Measurements from ENCODE around the gene IGFALS.

IGFALS gene

DNA sequence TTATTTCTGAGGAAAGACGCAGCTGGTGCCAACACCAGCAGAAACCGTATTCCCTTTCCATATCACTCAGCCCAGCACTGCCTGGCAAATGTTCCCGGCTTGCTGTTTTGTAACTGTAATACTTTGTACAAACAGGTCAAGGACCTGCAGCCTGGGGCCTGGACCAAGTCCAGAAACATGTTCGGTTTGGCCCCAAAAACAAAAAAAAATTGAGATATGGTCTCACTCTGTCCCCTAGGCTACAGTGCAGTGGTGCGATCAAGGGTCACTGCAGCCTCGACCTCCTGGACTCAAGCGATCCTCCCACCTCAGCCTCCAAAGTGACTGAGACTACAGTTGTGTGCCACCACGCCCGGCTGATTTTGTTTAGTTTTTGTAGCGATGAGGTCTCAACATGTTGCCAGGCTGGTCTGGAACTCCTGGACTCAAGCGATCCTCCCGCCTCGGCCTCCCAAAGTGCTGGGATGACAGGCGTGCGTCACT is 31.9 kb upstream of the IGFALS start:
- H3K79me2 ChIP-seq (ENCODE audit: insufficient read depth, low read length), result peaks cover 5% of the 10 kb centered on the region; the same call in 1 of the 2 replicates
- peak overlapping the region; percentile 54 for H3K4me2 ChIP-seq (ENCODE audit: low read depth, low read length, poor library complexity, severe bottlenecking)
- H2AFZ ChIP-seq (ENCODE audit: low read depth, low read length, severe bottlenecking), result no peak overlapping the region
- H3F3A ChIP-seq (ENCODE audit: insufficient read depth), result peaks cover 8% of the 10 kb centered on the region; the same call in 1 of the 2 replicates
- H3K27ac ChIP-seq (ENCODE audit: low read depth, low read length), result no peak overlapping the region
- no peaks in the 10 kb centered on the region for H3K36me3 ChIP-seq (ENCODE audit: low read length)
- no peaks in the 10 kb centered on the region for H3K9me2 ChIP-seq (replicated peaks; ENCODE audit: insufficient read depth, low read length)
- H3K9me3 ChIP-seq (ENCODE audit: insufficient read depth, low read length), result no peaks in the 10 kb centered on the region
- H4K20me1 ChIP-seq (ENCODE audit: low read depth, low read length), result no peaks in the 10 kb centered on the region
- peak overlapping the region; percentile 81 for H3K4me3 ChIP-seq (ENCODE audit: insufficient read depth, low read length, poor library complexity, severe bottlenecking)
- no peaks in the 10 kb centered on the region for H3K27me3 ChIP-seq (ENCODE audit: low read length)
- H3K9ac ChIP-seq (ENCODE audit: low read length), result peak overlapping the region; percentile 48; the same call in 1 of the 2 replicates
- no peak for TF ChIP-seq EZH2phosphoT487 (conservative IDR thresholded peaks at IDR 0.05; ENCODE audit: low read length)
- TF ChIP-seq, protein P1, sequence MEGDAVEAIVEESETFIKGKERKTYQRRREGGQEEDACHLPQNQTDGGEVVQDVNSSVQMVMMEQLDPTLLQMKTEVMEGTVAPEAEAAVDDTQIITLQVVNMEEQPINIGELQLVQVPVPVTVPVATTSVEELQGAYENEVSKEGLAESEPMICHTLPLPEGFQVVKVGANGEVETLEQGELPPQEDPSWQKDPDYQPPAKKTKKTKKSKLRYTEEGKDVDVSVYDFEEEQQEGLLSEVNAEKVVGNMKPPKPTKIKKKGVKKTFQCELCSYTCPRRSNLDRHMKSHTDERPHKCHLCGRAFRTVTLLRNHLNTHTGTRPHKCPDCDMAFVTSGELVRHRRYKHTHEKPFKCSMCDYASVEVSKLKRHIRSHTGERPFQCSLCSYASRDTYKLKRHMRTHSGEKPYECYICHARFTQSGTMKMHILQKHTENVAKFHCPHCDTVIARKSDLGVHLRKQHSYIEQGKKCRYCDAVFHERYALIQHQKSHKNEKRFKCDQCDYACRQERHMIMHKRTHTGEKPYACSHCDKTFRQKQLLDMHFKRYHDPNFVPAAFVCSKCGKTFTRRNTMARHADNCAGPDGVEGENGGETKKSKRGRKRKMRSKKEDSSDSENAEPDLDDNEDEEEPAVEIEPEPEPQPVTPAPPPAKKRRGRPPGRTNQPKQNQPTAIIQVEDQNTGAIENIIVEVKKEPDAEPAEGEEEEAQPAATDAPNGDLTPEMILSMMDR (IDR thresholded peaks at IDR 0.05; ENCODE audit: insufficient read depth, low read length, poor library complexity, severe bottlenecking), result no peak

DNA sequence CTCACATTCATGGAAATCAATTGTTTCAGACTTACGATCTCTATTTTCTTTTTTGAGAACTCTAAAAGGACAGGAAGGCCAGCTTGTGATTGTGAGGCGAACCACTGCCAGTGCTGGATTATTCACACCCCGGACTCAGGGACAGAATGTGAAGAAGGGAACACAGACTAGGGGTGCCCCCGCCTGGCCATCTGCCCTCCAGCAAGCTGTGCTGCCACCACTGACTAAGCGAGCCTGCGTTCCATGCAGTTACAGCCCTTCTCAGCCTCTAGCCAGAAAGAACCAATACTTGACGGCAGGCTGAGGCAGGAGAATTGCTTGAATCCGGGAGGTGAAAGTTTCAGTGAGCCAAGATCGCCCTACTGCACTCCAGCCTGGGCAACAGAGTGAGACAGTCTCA is 30.3 kb upstream of the IGFALS start:
- H3K9me3 ChIP-seq (ENCODE audit: insufficient read depth, low read length), result no peaks in the 10 kb centered on the region
- no peaks in the 10 kb centered on the region for H3K27me3 ChIP-seq (ENCODE audit: low read length)
- H3K4me3 ChIP-seq (ENCODE audit: insufficient read depth, low read length, poor library complexity, severe bottlenecking), result no peak overlapping the region
- H4K20me1 ChIP-seq (ENCODE audit: low read depth, low read length), result no peaks in the 10 kb centered on the region
- H3F3A ChIP-seq (ENCODE audit: insufficient read depth), result peaks cover 7% of the 10 kb centered on the region; the same call in 1 of the 2 replicates
- H2AFZ ChIP-seq (ENCODE audit: low read depth, low read length, severe bottlenecking), result no peak overlapping the region
- H3K9me2 ChIP-seq (replicated peaks; ENCODE audit: insufficient read depth, low read length), result no peaks in the 10 kb centered on the region
- H3K79me2 ChIP-seq (ENCODE audit: insufficient read depth, low read length), result peaks cover 5% of the 10 kb centered on the region; the same call in 1 of the 2 replicates
- no peak overlapping the region for H3K4me2 ChIP-seq (ENCODE audit: low read depth, low read length, poor library complexity, severe bottlenecking)
- no peak overlapping the region for H3K27ac ChIP-seq (ENCODE audit: low read depth, low read length)
- TF ChIP-seq, protein P1 (IDR thresholded peaks at IDR 0.05; ENCODE audit: insufficient read depth, low read length, poor library complexity, severe bottlenecking), result no peak
- TF ChIP-seq EZH2phosphoT487 (conservative IDR thresholded peaks at IDR 0.05; ENCODE audit: low read length), result no peak
- H3K36me3 ChIP-seq (ENCODE audit: low read length), result no peaks in the 10 kb centered on the region
- H3K9ac ChIP-seq (ENCODE audit: low read length), result no peak overlapping the region

DNA sequence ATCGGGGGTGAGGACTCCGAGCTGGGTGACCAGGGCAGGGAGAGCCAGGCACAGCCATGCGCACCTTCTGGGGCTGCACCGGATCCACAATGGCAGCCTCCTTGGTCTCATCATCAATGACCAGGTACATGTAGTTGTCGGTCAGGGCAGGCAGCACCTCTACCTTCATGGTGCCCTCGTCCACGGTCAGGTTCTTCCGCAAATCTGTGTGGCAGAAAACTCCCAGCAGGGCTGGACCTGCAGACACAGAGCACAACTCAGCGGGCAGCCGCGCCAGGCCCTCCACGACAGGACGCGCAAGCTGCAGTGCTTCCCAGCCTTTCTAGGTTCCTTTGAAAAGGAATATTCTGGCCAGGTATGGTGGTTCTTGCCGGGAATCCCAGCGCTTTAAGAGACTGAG is 29.3 kb upstream of the IGFALS start:
- H4K20me1 ChIP-seq (ENCODE audit: low read depth, low read length), result no peaks in the 10 kb centered on the region
- H3K9ac ChIP-seq (ENCODE audit: low read length), result no peak overlapping the region

More for the DNA sequence above, 29.3 kb upstream of the IGFALS start:
- TF ChIP-seq, protein P1 (IDR thresholded peaks at IDR 0.05; ENCODE audit: insufficient read depth, low read length, poor library complexity, severe bottlenecking), result no peak
- H3K27ac ChIP-seq (ENCODE audit: low read depth, low read length), result no peak overlapping the region
- no peak overlapping the region for H3K4me2 ChIP-seq (ENCODE audit: low read depth, low read length, poor library complexity, severe bottlenecking)
- H3K4me3 ChIP-seq (ENCODE audit: insufficient read depth, low read length, poor library complexity, severe bottlenecking), result no peak overlapping the region
- H3K36me3 ChIP-seq (ENCODE audit: low read length), result no peaks in the 10 kb centered on the region
- H3F3A ChIP-seq (ENCODE audit: insufficient read depth), result no peaks in the 10 kb centered on the region
- no peaks in the 10 kb centered on the region for H3K9me3 ChIP-seq (ENCODE audit: insufficient read depth, low read length)
- H2AFZ ChIP-seq (ENCODE audit: low read depth, low read length, severe bottlenecking), result no peak overlapping the region
- no peaks in the 10 kb centered on the region for H3K27me3 ChIP-seq (ENCODE audit: low read length)
- H3K9me2 ChIP-seq (replicated peaks; ENCODE audit: insufficient read depth, low read length), result no peaks in the 10 kb centered on the region
- H3K79me2 ChIP-seq (ENCODE audit: insufficient read depth, low read length), result peaks cover 5% of the 10 kb centered on the region; the same call in 1 of the 2 replicates
